ENCODE data around the gene PLEKHG4B. TPM values are rescaled to one million over a fixed set of nuclear protein-coding genes. Genes with fewer than 3 reads are reported as not detected.
A peak's percentile ranks its signal among the peaks of the same experiment; 100 is the strongest.

Gene PLEKHG4B
- polyA plus RNA-seq, 1 donor from 2014 or later: not detected

DNA sequence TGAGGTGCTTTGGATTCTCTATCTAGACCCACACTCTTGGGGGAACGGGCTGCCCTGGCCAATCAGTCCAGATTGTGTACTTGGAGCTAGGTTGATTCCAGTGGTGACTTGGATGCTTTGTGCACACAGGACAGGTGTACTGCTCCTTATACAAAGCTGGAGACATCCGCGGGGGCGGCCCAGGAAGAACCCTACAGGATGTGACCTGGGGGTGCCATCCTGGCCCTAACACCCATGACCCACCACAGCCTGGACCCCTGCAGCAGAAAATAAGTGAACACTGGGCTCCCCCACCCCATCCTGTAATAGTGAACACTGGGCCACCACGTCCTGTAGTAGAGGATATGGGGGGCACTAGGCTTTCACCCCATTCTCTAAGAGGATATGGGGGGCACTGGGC, 12.1 kb upstream of the PLEKHG4B start:
- Mint-ChIP-seq H3K9me3 (no peaks in the 10 kb centered on the region), H3K36me3 (no peaks in the 10 kb centered on the region), H3K27ac (no peak overlapping the region), H3K4me1 (no peaks in the 10 kb centered on the region), H3K4me3 (no peak overlapping the region), H3K27me3 (peaks cover 8% of the 10 kb centered on the region)

DNA sequence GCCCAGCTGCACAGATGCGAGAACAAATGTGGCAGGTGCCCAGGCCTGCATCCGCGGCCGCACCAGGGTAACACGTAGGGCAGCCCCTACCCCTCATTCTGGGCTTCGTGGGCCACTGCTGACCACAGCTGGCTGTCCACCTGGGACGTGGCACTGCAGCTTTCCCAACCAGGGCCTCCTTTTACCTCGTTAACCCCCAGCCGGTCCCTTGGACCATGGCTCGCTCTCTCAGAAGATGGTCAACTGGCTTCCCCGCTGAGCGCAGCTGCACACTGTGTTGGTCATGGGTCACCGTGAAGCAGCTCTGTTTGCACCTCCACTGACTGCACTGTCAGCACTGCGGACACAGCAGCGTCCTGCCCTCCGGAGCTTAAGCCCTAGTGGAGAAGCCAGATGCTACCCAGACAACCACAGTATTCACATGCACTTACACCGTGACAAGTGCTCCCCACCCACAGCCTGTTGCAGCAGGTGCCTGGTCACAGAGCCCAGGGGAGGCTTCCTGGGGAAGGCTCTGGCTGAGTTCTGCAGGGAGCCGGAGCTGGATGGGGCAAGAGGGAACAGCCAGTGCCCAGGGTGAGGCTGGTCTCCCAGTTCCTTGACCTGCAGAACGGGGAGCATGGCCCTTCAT, 10.5 kb upstream of the PLEKHG4B start:
- no peaks in the 10 kb centered on the region for H3K9me3 Mint-ChIP-seq
- no peak overlapping the region for H3K4me3 Mint-ChIP-seq
- no peaks in the 10 kb centered on the region for H3K4me1 Mint-ChIP-seq
- no peaks in the 10 kb centered on the region for H3K36me3 Mint-ChIP-seq
- H3K27ac Mint-ChIP-seq: no peak overlapping the region
- peaks cover 6% of the 10 kb centered on the region for H3K27me3 Mint-ChIP-seq

DNA sequence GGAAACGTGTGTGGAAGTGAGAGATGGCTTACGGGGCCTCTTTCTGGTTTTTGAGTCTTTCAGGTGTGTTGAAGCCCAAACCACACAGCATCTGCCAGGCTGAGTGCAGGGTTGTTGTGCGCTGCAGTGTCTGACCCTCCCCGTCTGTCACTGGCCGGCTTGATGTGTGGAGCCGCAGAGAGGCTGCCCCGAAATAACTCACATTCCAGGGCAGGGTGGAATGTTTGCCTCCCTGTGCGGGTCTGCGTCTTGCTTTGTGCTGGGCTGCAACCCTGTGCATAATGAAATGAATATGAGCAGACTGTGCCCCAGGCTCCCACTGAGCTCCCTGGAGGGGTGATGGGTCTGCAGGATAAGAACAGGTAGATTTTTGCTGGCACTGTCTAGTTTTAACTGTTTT, 9.9 kb upstream of the PLEKHG4B start:
- H3K27ac Mint-ChIP-seq: no peak overlapping the region
- no peaks in the 10 kb centered on the region for H3K36me3 Mint-ChIP-seq

DNA sequence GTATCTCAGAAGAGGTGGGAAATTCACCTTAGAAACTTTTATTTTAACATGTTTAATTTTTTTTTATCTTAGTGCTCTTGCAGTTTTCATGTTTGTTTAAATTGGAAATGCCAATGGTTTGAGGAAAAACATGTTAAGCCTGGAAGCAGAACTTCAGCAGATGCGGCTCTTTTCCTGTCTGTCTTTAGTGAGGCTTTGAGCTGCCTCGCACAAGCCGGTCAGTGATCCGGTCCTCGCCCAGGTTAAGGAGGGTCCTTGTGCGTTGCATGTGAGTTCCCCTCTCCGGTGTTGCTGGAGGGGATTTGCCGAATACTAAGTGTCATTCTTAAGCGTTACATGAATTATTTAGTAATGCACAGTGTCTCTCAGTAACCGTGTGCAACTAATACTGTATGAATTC, 9.4 kb upstream of the PLEKHG4B start:
- peaks cover 6% of the 10 kb centered on the region for H3K27me3 Mint-ChIP-seq
- no peaks in the 10 kb centered on the region for H3K4me1 Mint-ChIP-seq
- no peak overlapping the region for H3K27ac Mint-ChIP-seq
- no peaks in the 10 kb centered on the region for H3K36me3 Mint-ChIP-seq
- no peaks in the 10 kb centered on the region for H3K9me3 Mint-ChIP-seq
- H3K4me3 Mint-ChIP-seq: no peak overlapping the region

More for the DNA sequence above, 9.9 kb upstream of the PLEKHG4B start:
- Mint-ChIP-seq H3K9me3 (no peaks in the 10 kb centered on the region), H3K4me3 (no peak overlapping the region), H3K27me3 (peaks cover 6% of the 10 kb centered on the region), H3K4me1 (no peaks in the 10 kb centered on the region)

DNA sequence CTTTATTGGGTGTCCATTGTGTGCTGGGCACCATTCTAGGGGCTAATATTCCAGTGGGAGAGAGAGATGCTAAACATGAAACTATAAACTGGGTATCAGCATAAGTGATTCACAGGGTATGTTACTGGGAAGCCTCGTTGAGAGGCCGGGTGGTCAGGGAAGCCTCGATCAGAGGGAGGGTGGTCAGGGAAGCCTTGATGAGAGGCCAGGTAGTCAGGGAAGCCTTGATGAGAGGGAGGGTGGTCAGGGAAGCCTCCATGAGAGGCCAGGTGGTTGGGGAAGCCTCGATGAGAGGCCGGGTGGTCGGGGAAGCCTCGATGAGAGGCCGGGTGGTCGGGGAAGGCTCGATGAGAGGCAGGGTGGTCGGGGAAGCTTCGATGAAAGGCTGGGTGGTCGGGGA, 8.9 kb upstream of the PLEKHG4B start:
- H3K9me3 Mint-ChIP-seq: no peaks in the 10 kb centered on the region
- H3K4me1 Mint-ChIP-seq: no peaks in the 10 kb centered on the region
- H3K36me3 Mint-ChIP-seq: no peaks in the 10 kb centered on the region
- peaks cover 6% of the 10 kb centered on the region for H3K27me3 Mint-ChIP-seq
- no peak overlapping the region for H3K4me3 Mint-ChIP-seq
- H3K27ac Mint-ChIP-seq: no peak overlapping the region

DNA sequence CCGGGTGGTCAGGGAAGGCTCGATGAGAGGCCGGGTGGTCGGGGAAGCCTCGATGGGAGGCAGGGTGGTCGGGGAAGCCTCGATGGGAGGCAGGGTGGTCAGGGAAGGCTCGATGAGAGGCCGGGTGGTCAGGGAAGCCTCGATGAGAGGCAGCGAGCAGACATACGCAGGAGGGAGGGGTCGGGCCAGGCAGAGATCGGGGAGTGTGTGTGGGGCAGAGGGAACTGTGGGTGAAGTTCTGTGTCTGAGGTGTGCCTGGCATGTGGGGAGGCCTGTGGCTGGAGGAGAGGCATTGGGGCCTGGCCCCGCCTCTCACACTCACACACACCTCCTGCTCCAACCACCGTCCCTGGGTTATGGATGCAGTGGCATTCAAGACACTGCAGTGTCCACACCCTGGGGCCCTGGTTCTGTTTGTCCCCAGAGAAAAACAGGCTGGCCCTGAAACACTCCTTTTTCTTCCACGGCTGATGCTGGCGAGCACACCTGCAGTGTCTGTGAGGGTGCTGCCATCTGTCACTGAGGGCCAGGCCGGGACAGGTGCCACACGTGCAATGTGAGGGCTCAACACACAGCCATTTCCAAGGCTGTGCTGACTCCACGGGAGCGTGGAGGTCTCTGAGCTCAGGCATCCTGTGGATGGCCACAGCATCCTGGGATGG, 6.5 kb upstream of the PLEKHG4B start:
- H3K4me1 Mint-ChIP-seq: no peaks in the 10 kb centered on the region
- no peaks in the 10 kb centered on the region for H3K9me3 Mint-ChIP-seq
- H3K36me3 Mint-ChIP-seq: no peaks in the 10 kb centered on the region
- no peak overlapping the region for H3K4me3 Mint-ChIP-seq
- peaks cover 10% of the 10 kb centered on the region for H3K27me3 Mint-ChIP-seq
- H3K27ac Mint-ChIP-seq: no peak overlapping the region

DNA sequence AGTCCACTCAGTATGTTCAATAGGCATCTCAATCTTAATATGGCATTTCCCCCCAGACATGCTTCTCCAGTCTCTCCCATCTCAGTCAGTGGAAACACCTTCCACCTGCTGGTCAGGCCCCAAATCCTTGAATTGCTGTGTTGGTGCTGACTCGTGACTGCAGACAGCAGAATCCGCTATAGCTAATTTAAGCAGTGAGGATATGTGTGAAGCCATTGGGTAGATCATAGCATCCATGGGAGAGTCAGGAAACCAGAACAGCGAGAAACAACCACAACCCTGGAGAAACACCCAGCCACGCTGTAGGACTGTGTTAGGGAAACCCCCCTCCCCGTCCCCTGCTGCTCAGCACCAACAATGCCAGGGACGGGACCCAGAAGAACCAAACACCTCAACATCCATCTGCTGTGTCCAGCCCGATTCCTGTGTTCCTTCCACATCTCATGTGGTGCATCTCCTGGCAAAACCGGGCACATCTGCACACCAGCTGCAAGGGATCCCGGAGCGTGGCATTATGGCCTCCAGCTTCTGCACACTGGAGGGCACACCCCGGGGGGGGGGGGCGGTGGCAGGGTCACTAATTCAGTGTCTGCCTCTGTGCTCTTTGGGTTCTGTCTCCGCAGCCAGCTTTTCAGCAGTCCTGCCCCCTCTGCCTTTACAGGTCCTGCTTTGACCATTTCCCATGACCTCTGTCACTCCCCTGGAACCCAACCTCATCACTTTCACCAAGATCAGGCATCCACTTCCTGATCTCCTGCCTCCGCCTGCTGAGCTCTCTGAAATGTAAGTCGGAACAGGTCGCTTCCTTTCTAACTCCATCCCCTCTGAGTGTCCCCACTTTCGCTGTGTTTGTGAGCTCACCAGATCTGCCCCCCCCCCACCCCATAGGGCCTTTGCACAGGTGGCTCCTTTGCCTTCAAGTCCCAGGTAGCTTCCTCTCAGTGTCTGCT, 2.4 kb upstream of the PLEKHG4B start:
- Mint-ChIP-seq H3K4me1 (peaks cover 0 to 3% (median 0%) of the 10 kb centered on the region in 3 donors), H3K9me3 (no peaks in the 10 kb centered on the region), H3K36me3 (peaks cover 1% of the 10 kb centered on the region), H3K27ac (no peak overlapping the region), H3K4me3 (no peak overlapping the region), H3K27me3 (peaks cover 30% of the 10 kb centered on the region)

DNA sequence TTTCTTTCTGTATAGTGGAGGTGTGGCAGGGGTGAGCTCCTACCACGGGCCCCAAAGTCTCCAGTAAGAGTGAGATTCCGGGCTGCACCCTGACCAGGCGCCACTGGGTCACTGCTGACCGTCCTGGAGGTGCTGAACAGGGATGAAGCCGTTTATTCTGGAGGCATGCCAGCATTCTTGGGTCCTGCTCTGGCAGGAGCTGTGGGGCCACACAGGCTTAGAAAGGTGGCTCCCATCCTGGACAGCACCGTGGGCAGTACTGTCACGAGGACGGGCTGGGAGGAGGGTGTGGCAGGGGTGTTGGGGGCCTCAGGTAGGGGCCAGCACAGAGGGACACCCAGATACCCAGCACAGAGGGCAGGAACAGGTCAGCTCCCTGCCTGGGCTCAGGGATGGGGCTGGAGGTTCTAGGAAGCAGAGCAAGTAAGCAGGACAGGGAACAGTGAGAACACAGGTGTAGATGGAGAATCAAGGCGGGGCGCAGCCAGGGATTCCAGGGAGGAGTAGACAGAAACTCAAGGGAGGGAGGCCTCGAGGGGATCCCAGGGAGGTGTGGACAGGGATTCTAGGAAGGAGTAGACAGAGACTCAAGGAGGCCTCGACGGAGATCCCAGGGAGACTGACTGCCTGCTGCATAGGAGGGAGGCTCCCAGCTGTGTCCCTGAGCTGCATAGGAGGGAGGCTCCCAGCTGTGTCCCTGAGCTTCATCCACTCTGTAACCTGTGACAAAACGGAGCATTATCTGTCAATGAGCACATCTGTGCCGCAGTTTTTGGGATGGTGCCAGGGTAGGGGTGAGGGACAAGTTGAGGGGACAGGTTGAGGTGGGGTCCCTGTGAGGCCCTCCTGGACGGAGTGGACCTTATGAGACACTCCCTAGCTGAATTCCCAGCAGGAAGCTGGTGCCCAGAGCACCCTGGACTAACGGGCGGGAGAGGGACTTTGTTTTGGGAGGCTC, 1.1 kb upstream of the PLEKHG4B start:
- Mint-ChIP-seq H3K4me1 (peaks cover 0 to 3% (median 0%) of the 10 kb centered on the region in 3 donors), H3K4me3 (peak overlapping the region in 1 of 4 donors; percentile 91), H3K27ac (no peak overlapping the region), H3K27me3 (peaks cover 35% of the 10 kb centered on the region), H3K36me3 (peaks cover 1% of the 10 kb centered on the region), H3K9me3 (peaks cover 0 to under 1% (median 0%) of the 10 kb centered on the region in 3 donors)

DNA sequence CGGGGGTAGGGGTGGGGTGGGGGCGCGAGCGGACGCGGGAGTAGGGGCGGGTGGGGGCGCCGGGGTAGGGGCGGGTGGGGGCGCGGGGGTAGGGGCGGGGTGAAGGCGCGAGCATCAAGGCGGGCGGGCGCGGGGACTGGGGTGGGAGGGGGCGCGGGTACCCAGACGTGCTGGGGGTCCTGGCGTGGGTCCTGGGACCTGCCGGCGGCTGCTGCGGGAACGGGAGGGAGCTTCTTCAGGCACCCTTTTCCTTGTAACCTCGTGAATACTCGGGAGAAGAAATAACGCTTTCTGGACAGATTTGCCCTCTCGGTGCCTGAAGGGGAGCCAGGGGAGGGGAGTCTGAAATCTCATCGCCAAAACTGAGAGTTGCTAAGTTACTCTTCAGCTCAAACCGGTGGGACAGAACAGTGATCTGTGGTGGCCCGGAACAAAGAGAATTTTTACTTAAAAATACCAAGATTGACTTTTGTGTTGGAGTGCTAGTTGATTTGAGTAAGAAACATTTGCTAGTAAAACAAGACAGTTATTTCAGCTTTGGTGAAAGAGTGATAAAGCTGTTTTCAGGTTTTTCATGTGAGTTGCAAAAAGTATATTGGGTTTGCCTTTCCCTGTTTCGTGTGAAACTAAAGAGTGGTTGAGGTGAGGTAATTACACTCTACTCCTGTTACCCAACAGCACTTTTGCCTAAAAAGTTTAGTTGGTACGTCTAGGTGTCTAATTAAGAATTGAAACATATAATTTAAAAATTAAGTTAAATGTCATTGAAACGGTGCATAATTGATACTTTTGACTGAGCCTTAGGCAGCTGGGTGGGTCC, 643 bp downstream of the PLEKHG4B start:
- Mint-ChIP-seq H3K27ac (no peak overlapping the region), H3K36me3 (peaks cover 1% of the 10 kb centered on the region), H3K27me3 (peaks cover 35% of the 10 kb centered on the region), H3K4me1 (peaks cover 0 to 3% (median 0%) of the 10 kb centered on the region in 3 donors), H3K9me3 (peaks cover 0 to 2% (median 0%) of the 10 kb centered on the region in 3 donors), H3K4me3 (no peak overlapping the region)

DNA sequence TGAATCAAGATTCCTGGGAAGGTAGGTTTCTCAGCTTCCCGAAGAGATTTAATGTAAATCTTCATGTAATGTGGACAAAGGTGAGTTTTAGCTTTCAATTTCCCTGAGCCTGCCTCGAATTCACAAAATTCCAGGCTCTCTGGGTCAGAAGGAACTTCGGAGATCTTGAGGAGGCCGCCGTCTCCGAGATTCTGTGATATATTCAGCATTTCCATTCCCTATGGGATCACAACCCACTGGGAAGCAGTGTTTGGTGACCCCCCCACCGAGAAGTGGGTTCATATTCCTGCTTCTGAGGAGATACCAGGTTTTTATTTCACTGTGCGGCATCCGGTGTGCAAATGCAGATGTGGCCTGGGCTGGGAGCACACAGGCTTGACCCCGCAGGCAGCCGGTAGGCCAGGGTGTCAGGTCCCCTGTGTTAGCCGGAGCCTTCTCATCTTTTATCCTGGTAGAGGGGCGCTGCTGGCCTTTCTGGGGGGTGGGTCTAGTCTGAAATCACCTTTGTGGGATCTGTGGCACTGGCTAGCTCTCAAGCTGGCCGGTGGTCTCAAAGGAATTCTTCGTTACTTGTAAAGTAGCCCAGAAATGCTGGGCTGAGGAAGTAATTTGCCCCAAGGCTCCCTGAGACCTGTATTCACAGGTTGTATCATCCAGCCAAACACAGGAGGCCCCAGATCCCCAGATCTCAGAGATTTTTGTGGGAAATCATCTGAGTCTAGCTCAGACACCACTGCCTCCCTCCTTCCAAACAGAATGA, 1.4 kb downstream of the PLEKHG4B start:
- H3K4me3 Mint-ChIP-seq: no peak overlapping the region
- H3K4me1 Mint-ChIP-seq: peaks cover 0 to 3% (median 0%) of the 10 kb centered on the region in 3 donors
- peaks cover 36% of the 10 kb centered on the region for H3K27me3 Mint-ChIP-seq
- H3K9me3 Mint-ChIP-seq: peaks cover 0 to 2% (median 0%) of the 10 kb centered on the region in 3 donors
- H3K36me3 Mint-ChIP-seq: peaks cover 1% of the 10 kb centered on the region
- H3K27ac Mint-ChIP-seq: no peak overlapping the region

DNA sequence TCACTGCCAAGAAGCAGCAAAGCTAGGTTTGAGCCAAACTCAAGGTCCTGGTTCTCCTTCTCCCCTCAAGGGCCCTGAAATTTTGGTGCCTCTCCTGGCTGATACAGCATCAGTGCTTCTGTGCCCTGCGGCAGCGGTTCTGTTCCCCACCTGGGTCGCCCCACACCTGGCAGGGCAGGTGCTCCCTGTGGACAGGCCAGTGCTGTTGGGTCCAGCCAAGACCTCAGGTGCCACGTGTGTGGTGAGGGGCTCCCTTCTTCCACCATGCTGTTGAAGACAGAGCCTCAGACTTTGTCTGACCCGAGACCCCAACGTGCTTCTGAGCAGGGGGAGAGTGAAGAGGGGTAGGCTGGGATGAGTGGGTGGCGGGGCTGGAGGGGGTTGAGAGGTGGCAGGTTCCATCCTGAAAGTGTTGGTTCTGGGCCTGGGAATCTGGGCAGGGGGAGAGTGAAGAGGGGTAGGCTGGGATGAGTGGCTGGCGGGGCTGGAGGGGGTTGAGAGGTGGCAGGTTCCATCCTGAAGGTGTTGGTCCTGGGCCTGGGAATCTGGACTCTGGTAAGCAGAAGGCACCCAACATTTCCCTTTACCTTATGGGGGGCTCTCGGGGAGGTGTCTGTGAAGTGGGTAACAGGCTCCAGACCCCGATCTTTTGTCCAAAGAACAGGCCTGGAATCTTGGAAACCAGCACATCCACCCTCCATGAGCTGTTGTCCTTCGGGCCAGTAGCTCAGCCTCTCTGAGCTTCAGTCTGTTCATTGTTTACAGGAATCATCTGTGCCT, 2.3 kb downstream of the PLEKHG4B start:
- Mint-ChIP-seq H3K36me3 (peaks cover 1% of the 10 kb centered on the region), H3K9me3 (peaks cover 0 to 2% (median 0%) of the 10 kb centered on the region in 3 donors), H3K27ac (no peak overlapping the region), H3K4me1 (peaks cover 0 to 3% (median 0%) of the 10 kb centered on the region in 3 donors), H3K4me3 (no peak overlapping the region), H3K27me3 (peaks cover 36% of the 10 kb centered on the region)

DNA sequence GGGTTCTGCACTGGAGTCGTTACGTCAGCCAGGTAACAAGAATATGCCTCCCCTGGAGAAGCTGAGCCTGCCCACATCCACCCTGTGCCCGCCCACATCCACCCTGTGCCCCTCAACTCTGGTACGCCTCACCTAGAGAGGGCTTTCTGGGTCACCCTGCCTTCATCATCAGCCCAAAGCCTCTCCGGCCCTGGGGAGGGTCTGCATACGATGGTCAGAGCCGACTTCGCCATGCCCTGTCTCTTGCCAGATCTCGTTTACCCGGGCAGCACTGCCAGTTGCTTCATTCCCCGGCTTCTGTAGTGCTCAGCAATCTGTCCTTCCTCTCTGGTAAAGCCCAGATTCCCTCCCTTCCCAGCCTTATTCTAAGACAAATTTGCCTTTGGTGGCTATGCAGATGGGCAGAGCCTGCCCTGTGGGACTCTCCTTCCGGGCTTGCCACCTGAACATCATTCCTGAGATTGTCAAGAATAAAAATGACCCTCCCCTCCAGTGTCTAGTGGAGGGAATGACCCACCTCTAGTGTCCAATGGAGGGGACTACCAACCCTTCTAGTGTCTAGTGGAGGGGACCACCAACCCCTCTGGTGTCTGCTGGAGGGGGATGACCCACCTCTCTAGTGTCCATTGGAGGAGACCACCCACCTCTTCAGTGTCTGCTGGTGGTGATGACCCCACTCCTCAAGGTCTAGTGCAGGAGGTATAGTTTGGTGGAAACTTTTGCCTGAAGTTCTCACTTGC, 3.4 kb downstream of the PLEKHG4B start:
- Mint-ChIP-seq H3K27ac (no peak overlapping the region), H3K4me1 (peaks cover 0 to 3% (median 0%) of the 10 kb centered on the region in 3 donors), H3K36me3 (peaks cover 1% of the 10 kb centered on the region), H3K4me3 (no peak overlapping the region), H3K27me3 (peaks cover 35% of the 10 kb centered on the region), H3K9me3 (peaks cover 0 to 2% (median 0%) of the 10 kb centered on the region in 3 donors)

Measured in IgD-negative memory B cell (primary cell).